Lower lobe of right lung (tissue), 2 donors: Measurements from ENCODE around the gene PRKCH. TPM values are rescaled to one million over a fixed set of nuclear protein-coding genes. Genes with fewer than 3 reads are reported as not detected.

Source experiments
- ATAC-seq, 2 donors: fragments of 200-7000 bp; cut with Tn5 transposase; one replicate each; pipeline ENCODE4 v1.9.1; 2020 to 2022; ENCODE audit warnings: mild to moderate bottlenecking in 2 of 2, moderate library complexity in 2 of 2
- DNase-seq: peaks from one replicate; pipeline ENCODE4 v3.0.0-alpha.2; 2020
- H3K27ac ChIP-seq: fragments of 200-600 bp; one replicate; pipeline ENCODE4 v1.8.0; 2022
- H3K27me3 ChIP-seq: fragments of 200-600 bp; one replicate; pipeline ENCODE4 v1.8.0; 2022; ENCODE audit warnings: low read depth
- H3K36me3 ChIP-seq: fragments of 200-600 bp; one replicate; pipeline ENCODE4 v1.8.0; 2022; ENCODE audit warnings: mild to moderate bottlenecking
- H3K4me1 ChIP-seq: fragments of 200-600 bp; one replicate; pipeline ENCODE4 v1.8.0; 2022
- H3K4me3 ChIP-seq: fragments of 200-600 bp; one replicate; pipeline ENCODE4 v1.8.0; 2022; ENCODE audit warnings: mild to moderate bottlenecking
- H3K9me3 ChIP-seq: fragments of 200-600 bp; one replicate; pipeline ENCODE4 v1.8.0; 2022
- CTCF ChIP-seq: fragments of 200-600 bp; IDR thresholded peaks from one replicate; pipeline ENCODE4 v1.8.0; 2022; ENCODE audit warnings: antibody characterized with exemption, mild to moderate bottlenecking
- intact Hi-C: fragments of 100-400 bp; cut with DNase I; formaldehyde crosslinking; loops from one replicate; pipeline ENCODE4 v1.11.0; 2022
- total RNA-seq: library from RNA; stranded (reverse); fragmentation: NEBNext Ultra II Directional; extraction: Animal tissue kit (Norgen Biotek cat#: 25700); gene quantifications from one replicate; pipeline ENCODE4 v1.2.1, GENCODE V29; 2021
- donor health status: DM: no; HTN: yes; CAD: no; lungs with severe emphysema.

Gene PRKCH
- total RNA-seq, 1 donor from 2014 or later = 60.9 TPM

- Histone ChIP-seq H3K4me1 (peaks cover 79% of the 10 kb centered on the region), H3K4me3 (no peak overlapping the region), H3K27me3 (no peaks in the 10 kb centered on the region), H3K27ac (peak overlapping the region; percentile 83), H3K36me3 (no peaks in the 10 kb centered on the region), H3K9me3 (no peaks in the 10 kb centered on the region)
- intact Hi-C loops = loop anchor here (5.0 to 10.0 kb wide), 2 partner anchors 47 to 239 kb away; no protein-coding TSS in a partner anchor
- TF ChIP-seq CTCF = no peak
- peak; percentile 69 to 75 for ATAC-seq
- peak; percentile 89 for DNase-seq
These were observed 156.5 kb downstream of the PRKCH start for GRCh38 chr14:61477712-61478462.

- Histone ChIP-seq H3K27me3 (no peaks in the 10 kb centered on the region), H3K36me3 (no peaks in the 10 kb centered on the region), H3K4me3 (no peak overlapping the region), H3K9me3 (no peaks in the 10 kb centered on the region), H3K4me1 (peaks cover 68% of the 10 kb centered on the region), H3K27ac (peak overlapping the region; percentile 83)
- ATAC-seq = no peak
- TF ChIP-seq CTCF = no peak
- DNase-seq = no peak
- intact Hi-C loops = loop anchor here (5.0 to 10.0 kb wide), 2 partner anchors 46 to 238 kb away; no protein-coding TSS in a partner anchor
These were observed 157.6 kb downstream of the PRKCH start for GRCh38 chr14:61478971-61479473.

- H3K27ac ChIP-seq = peak overlapping the region; percentile 83
- H3K4me3 ChIP-seq = no peak overlapping the region
- no peaks in the 10 kb centered on the region for H3K9me3 ChIP-seq
- peaks cover 65% of the 10 kb centered on the region for H3K4me1 ChIP-seq
- no peak for DNase-seq
- no peak for ATAC-seq
- no peaks in the 10 kb centered on the region for H3K27me3 ChIP-seq
- H3K36me3 ChIP-seq = peaks cover 2% of the 10 kb centered on the region
- TF ChIP-seq CTCF = no peak
- intact Hi-C loops = loop anchor here (5.0 to 10.0 kb wide), 3 partner anchors 45 to 237 kb away; partner anchors contain the start of gene HIF1A
These were observed 158.5 kb downstream of the PRKCH start for GRCh38 chr14:61479746-61480502.

GRCh38 chr14:61480704-61481285 lies 159.4 kb downstream of the PRKCH start:
- no peak for ATAC-seq
- H3K4me3 ChIP-seq = no peak overlapping the region
- H3K9me3 ChIP-seq = no peaks in the 10 kb centered on the region
- peaks cover 65% of the 10 kb centered on the region for H3K4me1 ChIP-seq
- H3K36me3 ChIP-seq = peaks cover 10% of the 10 kb centered on the region
- no peak overlapping the region for H3K27ac ChIP-seq
- no peak for DNase-seq
- TF ChIP-seq CTCF = no peak
- intact Hi-C loops = loop anchor here (10.0 kb wide), 1 partner anchor 214 kb away; the partner anchor contains the start of gene HIF1A
- no peaks in the 10 kb centered on the region for H3K27me3 ChIP-seq

GRCh38 chr14:61481701-61482100 lies 160.3 kb downstream of the PRKCH start:
- Histone ChIP-seq H3K4me3 (no peak overlapping the region), H3K4me1 (peaks cover 61% of the 10 kb centered on the region), H3K27me3 (no peaks in the 10 kb centered on the region), H3K27ac (no peak overlapping the region), H3K36me3 (peaks cover 17% of the 10 kb centered on the region), H3K9me3 (no peaks in the 10 kb centered on the region)
- intact Hi-C loops = loop anchor here (10.0 kb wide), 1 partner anchor 213 kb away; the partner anchor contains the start of gene HIF1A
- ATAC-seq (no peak), DNase-seq (no peak)
- TF ChIP-seq CTCF = no peak
